ENCODE data around the gene LCN15. TPM values are rescaled to one million over a fixed set of nuclear protein-coding genes. Genes with fewer than 3 reads are reported as not detected.

Gene LCN15
- total RNA-seq, 1 experiment from 2014 or later = not detected

DNA sequence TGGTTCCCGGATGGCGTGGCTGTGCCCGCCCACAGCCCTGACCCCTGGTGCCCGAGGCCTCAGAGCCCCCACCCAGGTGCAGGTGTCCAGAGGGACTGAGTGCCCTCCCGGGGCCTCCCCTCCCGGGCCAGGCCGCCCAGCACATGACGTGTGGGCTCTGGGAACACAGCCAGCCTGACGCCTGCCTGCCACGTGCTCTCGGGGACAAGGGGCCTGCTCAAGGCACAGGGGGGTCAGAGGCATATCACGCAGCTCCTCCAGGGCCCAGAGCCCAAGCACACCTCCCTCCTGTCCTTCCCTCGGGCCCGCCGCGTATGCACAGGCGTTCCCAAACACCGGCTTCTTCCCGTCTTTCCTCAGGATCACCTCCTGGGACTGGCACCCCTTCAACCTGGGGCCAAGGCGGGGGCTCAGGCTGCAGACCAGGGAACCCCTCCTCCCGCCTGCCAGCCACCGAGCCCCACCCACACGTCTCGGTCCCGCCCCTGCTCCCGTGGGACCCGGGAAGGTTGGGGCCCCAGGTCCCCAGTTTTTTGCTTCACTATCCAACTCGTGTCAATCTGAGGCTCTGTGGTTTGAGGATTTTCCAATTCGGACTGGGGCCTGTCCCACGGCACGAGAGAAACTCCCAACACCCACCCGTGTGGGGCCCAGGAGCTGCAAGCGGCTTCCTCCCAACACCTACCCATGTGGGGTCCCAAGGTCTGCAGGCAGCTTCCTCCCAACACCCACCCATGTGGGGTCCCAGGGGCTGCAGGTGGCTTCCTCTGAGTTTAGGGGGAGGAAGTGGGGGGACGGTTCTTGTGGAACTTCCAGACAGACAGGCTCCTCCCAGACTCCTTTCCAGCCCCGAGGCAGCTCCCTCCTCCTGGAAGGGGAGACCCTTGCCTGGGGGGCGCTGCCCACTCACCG, 23.1 kb downstream of the LCN15 start:
- H3K27ac ChIP-seq (ENCODE audit: low read length) = no peak overlapping the region
- no peaks in the 10 kb centered on the region for H3F3A ChIP-seq (ENCODE audit: low read length, unreplicated experiment)
- ChIA-PET CTCF (no interaction called here), POLR2A (ENCODE audit: unreplicated experiment) (no interaction called here)
- H3K27me3 ChIP-seq (ENCODE audit: low read length) = peaks cover 18% of the 10 kb centered on the region
- BruUV-seq (replicated peaks) = no TSS peak
- no peak overlapping the region for H2AFZ ChIP-seq (ENCODE audit: low read length)
- intact Hi-C loops (cut with micrococcal nuclease) = no loop called here
- TF ChIP-seq CTCF (conservative IDR thresholded peaks at IDR 0.05; ENCODE audit: low read depth, low read length) (no peak), EZH2 (IDR thresholded peaks at IDR 0.05; ENCODE audit: low read length, unreplicated experiment) (no peak), EZH2phosphoT487 (IDR thresholded peaks at IDR 0.05; ENCODE audit: borderline replicate concordance, low read length) (no peak)
- H3K9me3 ChIP-seq (ENCODE audit: low read length) = no peaks in the 10 kb centered on the region
- no peak overlapping the region for H3K4me2 ChIP-seq (ENCODE audit: low read length)
- no peak for DNase-seq
- no peaks in the 10 kb centered on the region for H3K36me3 ChIP-seq (ENCODE audit: low read depth, low read length)
- H3K9me2 ChIP-seq (replicated peaks; ENCODE audit: low read length) = no peaks in the 10 kb centered on the region
- H3K9ac ChIP-seq (ENCODE audit: low read length) = no peak overlapping the region
- H3K79me2 ChIP-seq (ENCODE audit: low read length) = no peaks in the 10 kb centered on the region
- no peaks in the 10 kb centered on the region for H4K20me1 ChIP-seq (ENCODE audit: low read length)
- H3K4me3 ChIP-seq (ENCODE audit: low read length) = no peak overlapping the region
- ATAC-seq = no peak
- no peaks in the 10 kb centered on the region for H3K4me1 ChIP-seq (ENCODE audit: insufficient read depth, low read length)

DNA sequence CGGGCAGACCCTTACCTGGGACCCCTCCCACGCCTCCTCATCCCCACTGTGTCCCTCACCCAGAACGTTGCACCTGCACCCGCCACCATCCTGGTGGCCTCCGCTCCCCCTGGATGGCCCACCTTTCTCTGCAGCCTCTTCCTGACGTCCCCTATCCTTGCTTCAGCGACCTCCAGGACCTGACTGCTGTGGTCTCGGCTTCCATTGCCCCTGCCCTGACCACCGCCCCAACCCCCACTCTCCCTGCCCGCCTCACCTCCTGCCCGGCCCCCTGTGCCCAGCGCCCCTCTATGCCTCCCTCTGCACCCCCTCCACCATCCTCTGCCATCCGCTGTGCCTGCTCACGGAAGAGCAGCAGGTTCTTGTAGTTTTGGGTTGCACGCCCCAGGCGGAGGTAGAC, 23.8 kb downstream of the LCN15 start:
- H3K27ac ChIP-seq (ENCODE audit: low read length) = no peak overlapping the region
- intact Hi-C loops (cut with micrococcal nuclease) = no loop called here
- no peak for TF ChIP-seq EZH2 (IDR thresholded peaks at IDR 0.05; ENCODE audit: low read length, unreplicated experiment)
- no peak for TF ChIP-seq CTCF (conservative IDR thresholded peaks at IDR 0.05; ENCODE audit: low read depth, low read length)
- TF ChIP-seq EZH2phosphoT487 (IDR thresholded peaks at IDR 0.05; ENCODE audit: borderline replicate concordance, low read length) = no peak
- no TSS peak for BruUV-seq (replicated peaks)
- no peaks in the 10 kb centered on the region for H3K9me2 ChIP-seq (replicated peaks; ENCODE audit: low read length)
- no peak overlapping the region for H3K9ac ChIP-seq (ENCODE audit: low read length)
- CTCF ChIA-PET = no interaction called here
- no peak for ATAC-seq
- H4K20me1 ChIP-seq (ENCODE audit: low read length) = no peaks in the 10 kb centered on the region
- no peaks in the 10 kb centered on the region for H3K9me3 ChIP-seq (ENCODE audit: low read length)
- peaks cover 18% of the 10 kb centered on the region for H3K27me3 ChIP-seq (ENCODE audit: low read length)
- no peaks in the 10 kb centered on the region for H3K79me2 ChIP-seq (ENCODE audit: low read length)
- H2AFZ ChIP-seq (ENCODE audit: low read length) = no peak overlapping the region
- no peaks in the 10 kb centered on the region for H3K4me1 ChIP-seq (ENCODE audit: insufficient read depth, low read length)
- H3K4me2 ChIP-seq (ENCODE audit: low read length) = no peak overlapping the region
- H3K36me3 ChIP-seq (ENCODE audit: low read depth, low read length) = no peaks in the 10 kb centered on the region
- H3F3A ChIP-seq (ENCODE audit: low read length, unreplicated experiment) = no peaks in the 10 kb centered on the region
- no peak overlapping the region for H3K4me3 ChIP-seq (ENCODE audit: low read length)
- no peak for DNase-seq
- POLR2A ChIA-PET (ENCODE audit: unreplicated experiment) = no interaction called here

- no peak for ATAC-seq
- POLR2A ChIA-PET (ENCODE audit: unreplicated experiment) = no interaction called here
- no peak overlapping the region for H3K27ac ChIP-seq (ENCODE audit: low read length)
These were observed 24.2 kb downstream of the LCN15 start for GRCh38 chr9:136740069-136740468.

More at GRCh38 chr9:136740069-136740468, 24.2 kb downstream of the LCN15 start:
- no peaks in the 10 kb centered on the region for H3K9me2 ChIP-seq (replicated peaks; ENCODE audit: low read length)
- no peaks in the 10 kb centered on the region for H3K36me3 ChIP-seq (ENCODE audit: low read depth, low read length)
- H3K4me2 ChIP-seq (ENCODE audit: low read length) = no peak overlapping the region
- peaks cover 18% of the 10 kb centered on the region for H3K27me3 ChIP-seq (ENCODE audit: low read length)
- no peaks in the 10 kb centered on the region for H3K4me1 ChIP-seq (ENCODE audit: insufficient read depth, low read length)
- H3K9me3 ChIP-seq (ENCODE audit: low read length) = no peaks in the 10 kb centered on the region
- no peak for TF ChIP-seq EZH2phosphoT487 (IDR thresholded peaks at IDR 0.05; ENCODE audit: borderline replicate concordance, low read length)
- no peak for TF ChIP-seq EZH2 (IDR thresholded peaks at IDR 0.05; ENCODE audit: low read length, unreplicated experiment)
- TF ChIP-seq CTCF (conservative IDR thresholded peaks at IDR 0.05; ENCODE audit: low read depth, low read length) = no peak
- H3K79me2 ChIP-seq (ENCODE audit: low read length) = no peaks in the 10 kb centered on the region
- H3K4me3 ChIP-seq (ENCODE audit: low read length) = no peak overlapping the region
- H4K20me1 ChIP-seq (ENCODE audit: low read length) = no peaks in the 10 kb centered on the region
- no peaks in the 10 kb centered on the region for H3F3A ChIP-seq (ENCODE audit: low read length, unreplicated experiment)
- BruUV-seq (replicated peaks) = no TSS peak
- DNase-seq = no peak
- no peak overlapping the region for H2AFZ ChIP-seq (ENCODE audit: low read length)
- H3K9ac ChIP-seq (ENCODE audit: low read length) = no peak overlapping the region
- intact Hi-C loops (cut with micrococcal nuclease) = no loop called here
- CTCF ChIA-PET = no interaction called here

Data from PC-3 (cell line).